Fibroblast of lung (primary cell): ENCODE measurements around the gene EPS15.

Source experiments
- CTCF ChIP-seq, 2 donors: IDR thresholded peaks in 1 of 2; conservative IDR thresholded peaks in 1 of 2; 1 replicate in 1 of 2; 2 replicates in 1 of 2; pipeline ENCODE4 v1.5.1; 2011 to 2012; ENCODE audit warnings: low read length in 2 of 2, control low read depth in 1 of 2, inconsistent platforms in 1 of 2, low read depth in 1 of 2, mild to moderate bottlenecking in 1 of 2
- EZH2 ChIP-seq: IDR thresholded peaks from 2 replicates; pipeline ENCODE4 v1.5.1; 2012; ENCODE audit warnings: low read length, control low read depth, mild to moderate bottlenecking; ENCODE audit errors: missing control alignments

DNA sequence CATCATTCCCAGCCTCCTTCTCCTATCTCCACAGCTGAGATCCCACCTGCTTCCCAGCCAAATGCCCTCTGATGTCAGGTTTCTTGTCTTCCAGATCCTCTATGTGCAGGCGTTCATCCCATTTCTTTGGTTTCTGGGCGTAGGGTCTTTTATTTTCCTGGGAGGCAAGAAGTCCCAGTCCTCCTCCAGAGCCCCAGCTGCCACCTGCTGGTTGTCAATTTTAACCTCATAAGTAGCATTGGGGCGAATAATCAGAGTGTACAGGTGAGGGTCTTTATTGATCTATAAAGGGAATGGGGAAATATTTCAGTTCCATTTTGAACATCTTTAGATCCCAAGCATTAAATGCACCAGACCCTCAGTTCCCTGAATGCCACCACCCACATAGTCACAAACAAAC, 47.2 kb upstream of the EPS15 start:
- TF ChIP-seq CTCF (conservative IDR thresholded peaks at IDR 0.05 in 1 of 2, IDR thresholded peaks at IDR 0.05 in 1 of 2; ENCODE audit: low read depth in 1 of 2, low read length in 2 of 2) (no peak), EZH2 (no peak)
